ENCODE results near the gene THOC6.
"Not testable (repeated sequence)": the region's sequence is repeated elsewhere in the genome, so short reads cannot be mapped to it uniquely, and the experiment has no call there.

Gene THOC6

GRCh38 chr16:3057181-3058138 is 33.6 kb downstream of the THOC6 start:
- no peak for DNase-seq

GRCh38 chr16:3058139-3059030 is 34.5 kb downstream of the THOC6 start:
- DNase-seq = peak; percentile 54

GRCh38 chr16:3059041-3059722 is 35.3 kb downstream of the THOC6 start:
- DNase-seq = peak; percentile 90

DNA sequence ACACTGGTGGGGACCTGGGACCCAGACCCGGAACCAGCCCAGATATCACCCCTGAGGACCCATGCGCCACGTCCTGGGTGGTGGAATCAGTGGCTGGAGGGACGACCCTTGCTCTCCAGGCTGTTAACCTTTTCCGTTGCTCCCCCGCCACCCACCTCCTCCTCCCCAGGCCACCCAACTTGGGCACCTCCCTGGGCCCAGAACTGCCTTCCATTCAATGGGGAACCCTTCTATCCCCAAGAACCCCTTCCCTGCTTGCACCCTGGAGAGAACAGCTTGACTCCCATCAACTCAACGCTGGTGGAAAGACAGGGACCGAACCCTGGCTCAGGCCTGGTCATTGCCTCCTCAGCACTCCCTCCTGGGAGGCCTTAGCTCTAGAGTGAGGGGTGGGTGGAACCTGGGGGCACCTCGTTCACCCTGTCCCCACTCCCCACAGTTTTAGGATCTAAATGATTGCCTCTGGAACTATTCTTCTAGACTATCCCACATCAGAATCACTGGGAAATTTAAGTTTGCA is 35.9 kb downstream of the THOC6 start:
- no peak for DNase-seq

- DNase-seq = no peak
These were observed 36.7 kb downstream of the THOC6 start for GRCh38 chr16:3060339-3061127.

GRCh38 chr16:3062553-3062952 is 38.7 kb downstream of the THOC6 start:
- DNase-seq = no peak

DNA sequence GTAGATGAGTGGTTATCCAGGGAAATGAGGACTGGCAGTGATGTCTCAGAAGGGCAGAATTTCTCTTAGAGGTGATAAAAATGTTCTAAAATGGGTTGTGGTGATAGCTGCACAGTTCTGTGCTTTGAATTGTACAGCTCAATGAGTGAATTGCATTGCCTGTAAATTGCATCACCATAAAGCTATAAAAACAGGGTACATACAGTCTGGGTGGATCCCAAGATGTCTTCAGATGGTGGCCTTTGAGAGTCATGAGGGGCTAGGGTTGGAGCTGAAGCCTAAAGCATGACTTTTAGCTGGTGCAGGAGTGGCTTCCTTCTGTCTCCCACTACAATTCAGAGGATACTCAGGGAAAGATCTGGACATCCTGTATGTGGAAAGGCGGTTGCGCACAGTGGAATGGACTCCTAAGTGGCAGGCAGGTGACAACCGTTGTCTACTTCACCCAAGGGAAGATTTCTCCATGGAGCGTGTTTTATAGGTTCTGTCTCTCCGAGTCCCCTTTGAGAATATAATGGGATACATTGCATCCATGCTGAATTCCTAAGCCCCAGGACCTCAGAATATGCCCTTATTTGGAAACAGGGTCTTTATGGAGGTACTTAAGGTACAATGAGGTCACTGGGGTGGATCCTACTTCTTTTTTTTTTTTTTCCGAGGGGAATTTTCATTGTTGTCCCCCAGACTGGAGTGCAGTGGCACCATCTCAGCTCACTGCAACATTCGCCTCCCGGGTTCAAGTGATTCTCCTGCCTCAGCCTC is 40.0 kb downstream of the THOC6 start:
- DNase-seq = no peak

GRCh38 chr16:3065069-3065741 is 41.4 kb downstream of the THOC6 start, which contains the start of gene IL32:
TSS of gene IL32 (plus strand) at chr16:3065640. CDS start at chr16:3065812, 172 bp downstream.
- peak; percentile 54 for DNase-seq

- DNase-seq = no peak
These were observed 42.1 kb downstream of the THOC6 start for GRCh38 chr16:3065742-3066439.

GRCh38 chr16:3066440-3066748 is 42.6 kb downstream of the THOC6 start:
- DNase-seq = no peak

GRCh38 chr16:3068487-3068886 is 44.7 kb downstream of the THOC6 start:
- DNase-seq = no peak

GRCh38 chr16:3069146-3069545 is 45.3 kb downstream of the THOC6 start:
- not testable (repeated sequence) for DNase-seq

GRCh38 chr16:3070608-3071111 is 46.8 kb downstream of the THOC6 start:
- no peak for DNase-seq

DNA sequence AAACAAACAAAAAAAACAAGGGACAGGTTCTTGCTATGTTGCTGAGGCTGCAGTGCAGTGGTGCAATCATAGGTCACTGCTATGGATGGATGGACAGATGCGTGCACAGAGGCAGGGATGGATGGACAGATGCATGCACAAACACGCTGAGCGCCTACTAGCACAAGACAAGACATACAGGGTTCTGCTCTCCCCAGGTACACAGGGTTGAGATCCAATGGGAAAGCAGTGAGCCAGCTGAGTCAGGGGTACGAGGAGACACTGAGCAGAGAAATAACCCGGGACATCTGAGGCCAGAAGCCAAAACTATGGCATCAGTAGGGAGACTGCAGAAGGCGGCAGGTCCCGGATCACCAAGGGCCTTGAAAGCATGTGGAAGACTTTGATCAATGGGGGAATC is 47.8 kb downstream of the THOC6 start:
- no peak for DNase-seq

GRCh38 chr16:3072148-3072547 is 48.3 kb downstream of the THOC6 start:
- not testable (repeated sequence) for DNase-seq

DNA sequence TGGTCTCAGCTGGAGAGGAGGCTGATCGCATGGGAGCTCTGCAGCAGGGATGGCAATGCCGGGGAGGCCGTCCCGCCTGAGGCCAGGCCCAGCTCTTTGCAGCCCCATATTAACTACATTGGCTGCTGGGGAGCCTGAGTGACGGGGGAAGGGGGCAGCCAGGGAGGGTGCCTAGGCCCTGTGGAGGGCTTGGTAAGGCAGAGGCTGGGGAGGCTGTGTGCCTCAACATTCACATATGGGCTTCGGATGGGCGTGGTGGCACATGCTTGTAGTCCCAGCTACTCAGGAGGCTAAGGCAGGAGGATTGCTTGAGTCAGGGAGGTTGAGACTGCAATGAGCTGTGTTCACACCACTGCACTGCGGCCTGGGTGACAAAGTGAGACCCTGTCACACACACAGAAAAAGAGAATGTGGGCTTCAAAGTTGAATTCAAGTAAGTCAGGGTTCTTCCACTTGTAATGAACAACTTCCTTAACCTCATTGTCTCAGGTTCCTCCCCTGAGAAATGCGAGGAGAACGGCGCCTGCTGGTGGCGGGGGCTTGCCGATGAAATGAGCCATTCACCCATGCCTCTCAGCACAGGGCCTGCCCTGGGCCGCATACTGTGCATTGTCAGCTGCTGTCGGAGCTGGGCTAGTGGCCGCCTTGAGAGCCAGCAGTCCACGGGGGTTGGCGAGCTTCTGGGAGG is 48.9 kb downstream of the THOC6 start:
- not testable (repeated sequence) for DNase-seq

DNA sequence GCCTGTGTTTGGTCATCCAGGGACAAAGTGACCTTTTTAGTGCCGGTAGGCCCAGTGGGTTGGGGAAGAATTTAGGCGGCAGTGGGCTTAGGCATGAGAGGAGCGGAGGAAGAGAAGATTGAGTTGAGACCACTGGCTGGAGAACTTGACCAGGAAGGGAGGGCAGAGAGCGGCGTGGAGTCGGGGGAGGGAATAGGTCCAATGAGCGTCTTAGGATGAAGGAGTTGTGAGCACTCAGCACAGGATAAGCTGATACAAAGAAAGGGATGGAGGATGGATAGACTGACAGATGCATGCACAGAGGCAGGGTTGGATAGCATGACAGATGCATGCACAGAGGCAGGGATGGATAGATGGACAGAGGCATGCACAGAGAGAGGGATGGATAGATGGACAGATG is 49.6 kb downstream of the THOC6 start:
- DNase-seq = no peak

GRCh38 chr16:3074860-3075522 is 51.2 kb downstream of the THOC6 start:
- no peak for DNase-seq

DNA sequence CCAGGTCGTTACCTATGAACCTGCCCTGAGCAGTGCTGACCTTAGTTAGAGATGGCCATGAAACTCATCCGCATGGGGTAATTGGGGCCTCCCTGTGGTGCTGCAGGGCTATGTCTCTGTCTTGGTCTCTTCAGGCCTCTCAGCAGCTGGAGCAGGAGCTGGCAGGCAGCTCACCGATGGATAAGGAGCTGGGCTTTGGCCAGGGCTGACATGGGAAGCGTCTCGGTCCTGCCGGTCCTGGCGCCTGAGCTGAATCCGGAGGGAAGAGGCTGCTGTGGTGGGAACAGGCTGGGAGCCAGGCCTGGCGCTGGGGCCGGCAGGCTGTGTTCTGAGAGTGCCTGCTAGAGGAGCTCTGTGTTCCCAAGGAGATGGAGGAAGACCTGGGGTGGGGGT is 51.7 kb downstream of the THOC6 start:
- DNase-seq = no peak
